ENCODE data around the gene CROCC. TPM values are rescaled to one million over a fixed set of nuclear protein-coding genes. Genes with fewer than 3 reads are reported as not detected.

Gene CROCC
- total and polyA plus RNA-seq, 9 of the 15 experiments (the other 6 are each of a cell fraction or from before 2014, with no cell fraction given), result 0.17 to 15.4 (median 7.6) TPM

- TF ChIP-seq THRB (CRISPR knock-in tag; conservative IDR thresholded peaks at IDR 0.05) (no peak), ZNF57 (CRISPR knock-in tag; IDR thresholded peaks at IDR 0.05) (no peak), KLF6 (CRISPR knock-in tag; IDR thresholded peaks at IDR 0.05; ENCODE audit: borderline replicate concordance) (no peak), SMC3 (conservative IDR thresholded peaks at IDR 0.05; ENCODE audit: insufficient read depth, low read depth, low read length) (peak; percentile 69), DACH1 (IDR thresholded peaks at IDR 0.05; ENCODE audit: partially characterized antibody) (no peak), ZNF445 (CRISPR knock-in tag; IDR thresholded peaks at IDR 0.05; ENCODE audit: low read depth) (no peak), KDM5B (IDR thresholded peaks at IDR 0.05; ENCODE audit: insufficient replicate concordance, low read depth, low read length) (no peak), ZNF184 (CRISPR knock-in tag; IDR thresholded peaks at IDR 0.05) (no peak), HDGF (IDR thresholded peaks at IDR 0.05) (no peak), NCOA1 (IDR thresholded peaks at IDR 0.05; ENCODE audit: low read depth) (no peak), PATZ1 (CRISPR knock-in tag; IDR thresholded peaks at IDR 0.05; ENCODE audit: borderline replicate concordance) (no peak), ETV5 (CRISPR knock-in tag; IDR thresholded peaks at IDR 0.05; ENCODE audit: low read depth) (peak; percentile 83), ZNF41 (CRISPR knock-in tag; conservative IDR thresholded peaks at IDR 0.05) (no peak), ZNF133 (CRISPR knock-in tag; IDR thresholded peaks at IDR 0.05) (no peak), U2AF1 (optimal IDR thresholded peaks at IDR 0.05; ENCODE audit: low read depth, low read length) (no peak), CXXC5 (CRISPR knock-in tag; IDR thresholded peaks at IDR 0.05) (peak; percentile 71), TCFL5 (CRISPR knock-in tag; conservative IDR thresholded peaks at IDR 0.05) (no peak)
These were observed 39.0 kb downstream of the CROCC start (continued) for GRCh38 chr1:16960560-16961296.
